ENCODE results near the gene CDH4. TPM values are rescaled to one million over a fixed set of nuclear protein-coding genes. Genes with fewer than 3 reads are reported as not detected.

The CDH4 gene
- total RNA-seq, 1 donor from 2014 or later = 0.99 TPM

- Mint-ChIP-seq H3K36me3 (ENCODE audit: low read depth) (no peaks in the 10 kb centered on the region), H3K27me3 (ENCODE audit: low read depth) (peaks cover 7% of the 10 kb centered on the region), H3K9me3 (ENCODE audit: low read depth) (no peaks in the 10 kb centered on the region), H3K4me1 (ENCODE audit: low read depth) (peaks cover 18% of the 10 kb centered on the region), H3K4me3 (ENCODE audit: unreplicated experiment) (no peak overlapping the region), H3K27ac (ENCODE audit: unreplicated experiment) (no peak overlapping the region)
- TF ChIP-seq CTCF (IDR thresholded peaks at IDR 0.05) = no peak
- DNase-seq (ENCODE audit: low spot score) = peak; percentile 37
Observed at GRCh38 chr20:61756966-61757677, 505.1 kb downstream of the CDH4 start.

- H3K4me3 Mint-ChIP-seq (ENCODE audit: unreplicated experiment) = no peak overlapping the region
- no peaks in the 10 kb centered on the region for H3K9me3 Mint-ChIP-seq (ENCODE audit: low read depth)
- H3K27ac Mint-ChIP-seq (ENCODE audit: unreplicated experiment) = no peak overlapping the region
- no peaks in the 10 kb centered on the region for H3K36me3 Mint-ChIP-seq (ENCODE audit: low read depth)
- peaks cover 9% of the 10 kb centered on the region for H3K27me3 Mint-ChIP-seq (ENCODE audit: low read depth)
- no peak for TF ChIP-seq CTCF (IDR thresholded peaks at IDR 0.05)
- peaks cover 15% of the 10 kb centered on the region for H3K4me1 Mint-ChIP-seq (ENCODE audit: low read depth)
- DNase-seq (ENCODE audit: low spot score) = peak; percentile 82
Observed at GRCh38 chr20:61757678-61758563, 505.9 kb downstream of the CDH4 start.

DNA sequence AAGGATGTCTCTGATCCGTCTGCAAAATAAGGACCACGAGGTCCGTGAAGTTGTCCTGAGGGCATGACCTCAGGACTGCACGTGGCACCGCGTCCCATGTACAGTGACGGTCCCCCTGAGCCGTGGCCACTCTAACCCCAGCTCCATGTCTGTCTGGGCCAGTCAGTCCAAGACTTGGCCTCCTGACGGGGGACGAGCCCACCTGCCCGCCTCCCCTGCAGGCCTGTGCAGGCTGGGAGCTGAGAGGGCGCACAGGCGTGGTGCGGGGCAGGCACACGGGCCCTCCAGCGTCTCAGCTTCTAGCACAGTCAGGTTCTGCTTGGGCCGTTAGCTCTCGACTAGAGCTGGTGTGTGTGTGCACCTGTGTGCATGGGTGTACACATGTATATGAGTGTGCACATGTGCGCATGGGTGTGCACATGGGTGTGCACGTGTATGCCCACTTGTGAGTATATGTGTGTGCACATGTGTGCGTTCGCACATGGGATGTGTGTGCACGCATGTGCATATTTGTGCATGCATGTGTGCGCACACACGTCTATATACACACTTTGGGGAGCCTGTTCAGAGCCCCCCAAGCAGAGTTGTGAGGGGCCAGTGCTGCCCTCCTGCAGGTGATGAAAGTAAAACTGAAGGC lies 506.6 kb downstream of the CDH4 start:
- Mint-ChIP-seq H3K9me3 (ENCODE audit: low read depth) (no peaks in the 10 kb centered on the region), H3K27ac (ENCODE audit: unreplicated experiment) (no peak overlapping the region), H3K27me3 (ENCODE audit: low read depth) (peaks cover 15% of the 10 kb centered on the region), H3K36me3 (ENCODE audit: low read depth) (no peaks in the 10 kb centered on the region), H3K4me3 (ENCODE audit: unreplicated experiment) (no peak overlapping the region), H3K4me1 (ENCODE audit: low read depth) (peaks cover 8% of the 10 kb centered on the region)
- peak; percentile 89 for DNase-seq (ENCODE audit: low spot score)
- no peak for TF ChIP-seq CTCF (IDR thresholded peaks at IDR 0.05)

DNA sequence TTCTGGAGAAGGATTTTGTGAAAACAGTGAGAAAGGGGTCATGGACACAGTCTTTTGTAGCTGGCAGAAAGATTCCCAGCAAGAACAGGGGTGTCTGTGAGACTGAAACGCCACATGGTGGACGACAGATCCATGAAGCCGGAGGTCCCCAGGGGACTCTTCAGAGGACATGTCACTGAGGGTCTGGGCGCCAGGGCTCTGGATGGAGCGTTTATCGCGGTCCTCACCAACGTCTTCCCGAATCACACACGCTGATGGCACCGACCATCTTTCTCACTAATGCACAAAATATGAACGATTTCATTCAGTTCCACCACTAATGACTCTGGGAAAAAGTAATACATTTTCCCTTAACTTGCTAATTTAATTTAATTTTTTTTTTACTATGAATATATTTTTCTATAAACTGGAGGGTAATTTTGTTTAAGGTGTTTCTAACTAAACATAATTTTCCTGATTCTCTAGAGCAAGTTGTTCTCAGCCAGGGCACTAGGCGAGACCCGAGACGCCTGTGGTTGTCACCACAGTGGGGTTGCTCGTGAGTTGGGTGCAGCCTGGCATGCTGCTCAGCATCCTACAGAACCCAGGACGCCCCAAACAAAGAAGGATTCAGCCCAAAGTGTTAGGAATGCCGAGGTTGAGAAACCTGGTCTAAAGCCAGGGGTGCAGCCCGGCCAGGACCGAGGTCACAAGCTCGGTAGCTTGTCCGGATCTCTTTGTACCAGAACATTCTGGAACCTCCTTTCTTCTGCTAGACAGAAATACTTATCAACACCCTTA lies 507.4 kb downstream of the CDH4 start:
- H3K4me3 Mint-ChIP-seq (ENCODE audit: unreplicated experiment) = no peak overlapping the region
- no peak for TF ChIP-seq CTCF (IDR thresholded peaks at IDR 0.05)
- peak; percentile 58 for DNase-seq (ENCODE audit: low spot score)
- H3K27ac Mint-ChIP-seq (ENCODE audit: unreplicated experiment) = no peak overlapping the region
- H3K27me3 Mint-ChIP-seq (ENCODE audit: low read depth) = peaks cover 18% of the 10 kb centered on the region
- H3K36me3 Mint-ChIP-seq (ENCODE audit: low read depth) = no peaks in the 10 kb centered on the region
- H3K4me1 Mint-ChIP-seq (ENCODE audit: low read depth) = peaks cover 3% of the 10 kb centered on the region
- H3K9me3 Mint-ChIP-seq (ENCODE audit: low read depth) = no peaks in the 10 kb centered on the region
